H1 (cell line): ENCODE data around the gene ADSS2. TPM values are rescaled to one million over a fixed set of nuclear protein-coding genes. Genes with fewer than 3 reads are reported as not detected.

Experiments
- CTCF ChIA-PET: fragments of 300-600 bp; sonication (Branson Sonifier 250); formaldehyde crosslinking; loops from one replicate; lab custom pipeline; 2021; ENCODE audit not compliant: partially characterized antibody; lab: Charles Lee
- POLR2A ChIA-PET: fragments of 300-600 bp; sonication (Branson Sonifier 250); formaldehyde crosslinking; loops from one replicate; lab custom pipeline; 2021; ENCODE audit warnings: inconsistent platforms; ENCODE audit not compliant: partially characterized antibody; lab: Charles Lee
- DNase-seq, 2 experiments: peaks; one replicate each; pipeline versions ENCODE4 v3.0.0 to v3.0.0-alpha.2; 2010 to 2022; ENCODE audit warnings: low spot score in 2 of 2, low read depth in 1 of 2, mixed read lengths in 1 of 2
- FAIRE-seq: peaks from 2 replicates; lab custom pipeline; 2011; peaks lifted over from hg19 to GRCh38; lab: Jason Lieb, UNC
- H2AFZ ChIP-seq: 2 replicates; pipeline ENCODE4 v1.8.1; 2012; ENCODE audit warnings: low read length, inconsistent platforms
- H2AK5ac ChIP-seq: 2 replicates; pipeline ENCODE4 v1.6.1; 2013; ENCODE audit warnings: low read depth, low read length
- H2BK120ac ChIP-seq: replicated peaks from 2 replicates; pipeline ENCODE3; 2013; ENCODE audit warnings: low read depth, low read length, inconsistent platforms
- H2BK12ac ChIP-seq: 2 replicates; pipeline ENCODE4 v1.6.1; 2013; ENCODE audit warnings: low read depth, low read length
- H2BK15ac ChIP-seq: 2 replicates; pipeline ENCODE4 v1.6.1; 2013; ENCODE audit warnings: low read length
- H2BK20ac ChIP-seq: 2 replicates; pipeline ENCODE4 v1.6.1; 2013; ENCODE audit warnings: low read length
- H2BK5ac ChIP-seq: 2 replicates; pipeline ENCODE4 v1.6.1; 2013; ENCODE audit warnings: low read depth, low read length
- H3K14ac ChIP-seq: 2 replicates; pipeline ENCODE4 v1.6.1; 2013; ENCODE audit warnings: inconsistent platforms; ENCODE audit not compliant: insufficient read length
- H3K18ac ChIP-seq: 2 replicates; pipeline ENCODE4 v1.6.1; 2013; ENCODE audit warnings: low read length; ENCODE audit errors: extremely low read depth
- H3K23ac ChIP-seq: 2 replicates; pipeline ENCODE4 v1.6.1; 2013; ENCODE audit warnings: inconsistent platforms; ENCODE audit not compliant: insufficient read length
- H3K23me2 ChIP-seq: 2 replicates; pipeline ENCODE4 v1.6.1; 2013; ENCODE audit warnings: low read depth, low read length
- H3K27ac ChIP-seq: 2 replicates; pipeline ENCODE4 v1.6.1; 2011; ENCODE audit warnings: low read depth, low read length, inconsistent platforms
- H3K27me3 ChIP-seq, 4 experiments: replicated peaks in 1 of 4; 1 replicate in 1 of 4; 2 replicates in 3 of 4; pipeline versions ENCODE4 v1.6.1 to v1.8.1; 2011 to 2013; ENCODE audit warnings: low read length in 3 of 4, mild to moderate bottlenecking in 3 of 4, inconsistent platforms in 2 of 4, mixed read lengths in 2 of 4, moderate library complexity in 1 of 4; ENCODE audit not compliant: control insufficient read depth in 3 of 4, insufficient read depth in 3 of 4; ENCODE audit errors: extremely low read depth in 1 of 4
- H3K36me3 ChIP-seq, 4 experiments: 2 replicates each; pipeline versions ENCODE4 v1.6.1 to v1.8.1; 2011 to 2013; ENCODE audit warnings: mild to moderate bottlenecking in 4 of 4, low read length in 3 of 4, moderate library complexity in 2 of 4, control low read depth in 1 of 4, inconsistent platforms in 1 of 4; ENCODE audit not compliant: insufficient read depth in 4 of 4, control insufficient read depth in 2 of 4
- H3K4ac ChIP-seq: replicated peaks from 2 replicates; pipeline ENCODE3; 2013; ENCODE audit warnings: low read length, low read depth, mixed read lengths, inconsistent platforms; ENCODE audit not compliant: insufficient read length
- H3K4me1 ChIP-seq, 4 experiments: replicated peaks in 1 of 4; 1 replicate in 1 of 4; 2 replicates in 3 of 4; pipeline versions ENCODE4 v1.6.1 to v1.8.1; 2011 to 2013; ENCODE audit warnings: low read length in 3 of 4, inconsistent platforms in 2 of 4, mixed read lengths in 1 of 4; ENCODE audit not compliant: insufficient read depth in 4 of 4, control insufficient read depth in 3 of 4
- H3K4me2 ChIP-seq, 2 experiments: 2 replicates each; pipeline versions ENCODE4 v1.6.1 to v1.8.1; 2011 to 2013; ENCODE audit warnings: low read depth in 2 of 2, low read length in 2 of 2, control low read depth in 1 of 2, inconsistent platforms in 1 of 2, mild to moderate bottlenecking in 1 of 2; ENCODE audit not compliant: insufficient read depth in 1 of 2
- H3K4me3 ChIP-seq, 4 experiments: fragments of 200-600, 300-600 bp in 1 of 4; sonication (generic), shearing (Covaris generic), sonication (Bioruptor Twin) in 1 of 4; 2 replicates each; pipeline versions ENCODE4 v1.5.1 to v1.8.1; 2011 to 2016; ENCODE audit warnings: low read length in 4 of 4, low read depth in 3 of 4, control low read depth in 2 of 4, inconsistent platforms in 2 of 4, mild to moderate bottlenecking in 2 of 4, mixed read lengths in 1 of 4, moderate library complexity in 1 of 4; ENCODE audit not compliant: insufficient read depth in 2 of 4; ENCODE audit errors: extremely low read depth in 1 of 4
- H3K56ac ChIP-seq: replicated peaks from 2 replicates; pipeline ENCODE3; 2013; ENCODE audit warnings: low read depth, mild to moderate bottlenecking, mixed read lengths, low read length, inconsistent platforms; ENCODE audit not compliant: insufficient read length
- H3K79me1 ChIP-seq: 2 replicates; pipeline ENCODE4 v1.6.1; 2013; ENCODE audit warnings: low read depth, low read length, control low read depth
- H3K79me2 ChIP-seq, 2 experiments: 2 replicates each; pipeline versions ENCODE4 v1.6.1 to v1.8.1; 2012 to 2013; ENCODE audit warnings: low read length in 2 of 2, mild to moderate bottlenecking in 2 of 2, inconsistent platforms in 1 of 2; ENCODE audit not compliant: insufficient read depth in 2 of 2, control insufficient read depth in 1 of 2
- H3K9ac ChIP-seq, 4 experiments: replicated peaks in 1 of 4; 1 replicate in 1 of 4; 2 replicates in 3 of 4; pipeline versions ENCODE4 v1.6.1 to v1.8.1; 2011 to 2013; ENCODE audit warnings: low read depth in 3 of 4, low read length in 3 of 4, control low read depth in 2 of 4, mild to moderate bottlenecking in 2 of 4, moderate library complexity in 2 of 4, inconsistent platforms in 1 of 4; ENCODE audit errors: extremely low read depth in 1 of 4
- H3K9me3 ChIP-seq, 2 experiments: 2 replicates each; pipeline versions ENCODE4 v1.6.1 to v1.8.1; 2012 to 2013; ENCODE audit warnings: mild to moderate bottlenecking in 2 of 2, moderate library complexity in 2 of 2, control low read depth in 1 of 2, inconsistent platforms in 1 of 2, low read depth in 1 of 2, low read length in 1 of 2, mixed read lengths in 1 of 2; ENCODE audit not compliant: insufficient read depth in 2 of 2
- H4K20me1 ChIP-seq, 2 experiments: replicated peaks in 1 of 2; 2 replicates each; pipeline versions ENCODE3 to v1.8.1; 2011 to 2013; ENCODE audit warnings: inconsistent platforms in 2 of 2, low read length in 2 of 2, mild to moderate bottlenecking in 1 of 2; ENCODE audit not compliant: insufficient read depth in 2 of 2, control insufficient read depth in 1 of 2
- H4K5ac ChIP-seq: 2 replicates; pipeline ENCODE4 v1.6.1; 2013; ENCODE audit warnings: low read length, low read depth, mixed read lengths, inconsistent platforms; ENCODE audit not compliant: insufficient read length
- H4K8ac ChIP-seq: 2 replicates; pipeline ENCODE4 v1.8.0; 2013; ENCODE audit warnings: mild to moderate bottlenecking, moderate library complexity, low read length, inconsistent platforms; ENCODE audit not compliant: insufficient read depth; ENCODE audit errors: extremely low read depth
- H4K91ac ChIP-seq: replicated peaks from 2 replicates; pipeline ENCODE3; 2013; ENCODE audit warnings: low read length, mixed read lengths, inconsistent platforms; ENCODE audit not compliant: insufficient read length
- CEBPB ChIP-seq: IDR thresholded peaks from 2 replicates; pipeline ENCODE4 v1.6.1; 2012; ENCODE audit warnings: low read depth, low read length
- PHF8 ChIP-seq: fragments of 200-600 bp; sonication (generic); conservative IDR thresholded peaks from 2 replicates; pipeline ENCODE4 v1.7.1; 2012; ENCODE audit warnings: low read depth, mild to moderate bottlenecking, inconsistent platforms, low read length, moderate library complexity
- WGBS, 2 experiments: shearing (Covaris generic) in 1 of 2; methylation state at CpG; one replicate each; pipeline versions ENCODE4 v1.1.6 to v1.1.7; 2013 to 2015; ENCODE audit warnings: low lambda C conversion rate in 2 of 2, mixed read lengths in 2 of 2, inconsistent platforms in 1 of 2, low coverage in 1 of 2, missing lambda C conversion rate in 1 of 2; ENCODE audit not compliant: insufficient replicate concordance in 2 of 2, insufficient coverage in 1 of 2, insufficient read length in 1 of 2; ENCODE audit errors: extremely low coverage in 1 of 2, missing lambda C conversion rate in 1 of 2; 5-methylcytosine and 5-hydroxymethylcytosine counted together
- polyA plus RNA-seq, 7 experiments: library from polyadenylated mRNA; depleted of rRNA in 3 of 7; stranded (reverse) in 5 of 7; unstranded in 2 of 7; fragments of >200 nt in 5 of 7; fragments of 200-250 nt in 2 of 7; gene quantifications; 1 replicate in 5 of 7; 2 replicates in 1 of 7; 4 replicates in 1 of 7; pipeline versions ENCODE4 v1.2.1 to v1.2.3, GENCODE V29; 2011 to 2013; ENCODE audit warnings: missing spikeins in 2 of 7, mixed read lengths in 2 of 7
- total RNA-seq: library from RNA; stranded (reverse); fragmentation: NEBNext Ultra II Directional; extraction: Animal tissue kit (Norgen Biotek cat#: 25700); gene quantifications from 2 replicates; pipeline ENCODE4 v1.2.1, GENCODE V29; 2021

ADSS2 gene
- total and polyA plus RNA-seq, 2 of the 8 experiments (the other 6 are each of a cell fraction or from before 2014, with no cell fraction given): 29.8 to 108 TPM

GRCh38 chr1:244429818-244430217, 21.9 kb downstream of the ADSS2 start:
- Histone ChIP-seq H3K14ac (no peak overlapping the region), H3K9me3 (no peaks in the 10 kb centered on the region), H3K4me2 (no peak overlapping the region), H4K5ac (no peak overlapping the region), H2BK120ac (no peak overlapping the region), H4K20me1 (no peaks in the 10 kb centered on the region), H3K23me2 (no peaks in the 10 kb centered on the region), H3K4me3 (no peak overlapping the region), H3K79me1 (no peaks in the 10 kb centered on the region), H3K4ac (no peak overlapping the region), H2BK15ac (no peak overlapping the region), H2BK5ac (no peak overlapping the region), H2AK5ac (no peak overlapping the region), H2BK12ac (no peak overlapping the region), H3K4me1 (no peaks in the 10 kb centered on the region), H3K36me3 (peaks cover 0 to 30% (median 7%) of the 10 kb centered on the region in 4 experiments; a peak in 4 of 8 replicates), H4K91ac (no peak overlapping the region), H4K8ac (no peak overlapping the region), H3K9ac (no peak overlapping the region), H3K79me2 (no peaks in the 10 kb centered on the region; a peak in 1 of 4 replicates), H3K18ac (no peak overlapping the region), H2BK20ac (no peak overlapping the region), H2AFZ (no peak overlapping the region), H3K27me3 (no peaks in the 10 kb centered on the region), H3K27ac (no peak overlapping the region), H3K23ac (no peak overlapping the region), H3K56ac (no peak overlapping the region)
- ChIA-PET CTCF (no interaction called here), POLR2A (no interaction called here)
- DNase-seq: no peak
- FAIRE-seq: no peak
- WGBS, 2 experiments: 84% methylated on average over 3 of the region's 3 CpGs; no CpG with 5 or more reads in 1 of the 2 experiments
- TF ChIP-seq PHF8 (no peak), CEBPB (no peak)
